ENCODE data around the gene ARHGAP26.

Gene ARHGAP26

GRCh38 chr5:142797420-142797819, 27.2 kb downstream of the ARHGAP26 start:
- TF ChIP-seq CTCF (IDR thresholded peaks at IDR 0.05) = no peak
- DNase-seq = no peak
- Histone ChIP-seq H3K27ac (no peak overlapping the region), H3K36me3 (no peaks in the 10 kb centered on the region), H3K4me3 (no peak overlapping the region), H3K4me1 (peaks cover 0 to 8% (median 0%) of the 10 kb centered on the region in 4 donors), H3K9me3 (no peaks in the 10 kb centered on the region), H3K27me3 (no peaks in the 10 kb centered on the region)
- intact Hi-C loops (cut with DNase I; ENCODE audit: low total_unique reads) = no loop called here

GRCh38 chr5:142798099-142798770, 28.1 kb downstream of the ARHGAP26 start:
- Histone ChIP-seq H3K9me3 (no peaks in the 10 kb centered on the region), H3K4me3 (no peak overlapping the region), H3K4me1 (peaks cover 0 to 8% (median 0%) of the 10 kb centered on the region in 4 donors), H3K27ac (no peak overlapping the region), H3K36me3 (no peaks in the 10 kb centered on the region), H3K27me3 (no peaks in the 10 kb centered on the region)
- intact Hi-C loops (cut with DNase I; ENCODE audit: low total_unique reads) = no loop called here
- TF ChIP-seq CTCF (IDR thresholded peaks at IDR 0.05) = no peak
- DNase-seq = peak in 1 of 2 donors; percentile 51

GRCh38 chr5:142800776-142801494, 30.8 kb downstream of the ARHGAP26 start:
- H3K4me1 ChIP-seq = peaks cover 0 to 5% (median 0%) of the 10 kb centered on the region in 4 donors
- no peak overlapping the region for H3K4me3 ChIP-seq
- intact Hi-C loops (cut with DNase I; ENCODE audit: low total_unique reads) = no loop called here
- no peaks in the 10 kb centered on the region for H3K36me3 ChIP-seq
- H3K9me3 ChIP-seq = no peaks in the 10 kb centered on the region
- TF ChIP-seq CTCF (IDR thresholded peaks at IDR 0.05) = no peak
- H3K27ac ChIP-seq = no peak overlapping the region
- no peak for DNase-seq
- H3K27me3 ChIP-seq = no peaks in the 10 kb centered on the region

GRCh38 chr5:142801495-142801871, 31.3 kb downstream of the ARHGAP26 start:
- Histone ChIP-seq H3K9me3 (no peaks in the 10 kb centered on the region), H3K27ac (no peak overlapping the region), H3K27me3 (no peaks in the 10 kb centered on the region), H3K4me3 (no peak overlapping the region), H3K4me1 (peaks cover 0 to 11% (median 0%) of the 10 kb centered on the region in 4 donors), H3K36me3 (no peaks in the 10 kb centered on the region)
- no peak for TF ChIP-seq CTCF (IDR thresholded peaks at IDR 0.05)
- intact Hi-C loops (cut with DNase I; ENCODE audit: low total_unique reads) = no loop called here
- no peak for DNase-seq

- TF ChIP-seq CTCF (IDR thresholded peaks at IDR 0.05) = no peak
- H3K27me3 ChIP-seq = no peaks in the 10 kb centered on the region
- H3K36me3 ChIP-seq = no peaks in the 10 kb centered on the region
- no peak overlapping the region for H3K27ac ChIP-seq
- no peak overlapping the region for H3K4me3 ChIP-seq
- peak in 1 of 2 donors; percentile 46 for DNase-seq
- no peaks in the 10 kb centered on the region for H3K9me3 ChIP-seq
- intact Hi-C loops (cut with DNase I; ENCODE audit: low total_unique reads) = no loop called here
- peaks cover 0 to 24% (median 0%) of the 10 kb centered on the region in 4 donors for H3K4me1 ChIP-seq
These were observed 33.4 kb downstream of the ARHGAP26 start for GRCh38 chr5:142803428-142804125.
